Measurements from ENCODE around the gene GALNT16.

DNA sequence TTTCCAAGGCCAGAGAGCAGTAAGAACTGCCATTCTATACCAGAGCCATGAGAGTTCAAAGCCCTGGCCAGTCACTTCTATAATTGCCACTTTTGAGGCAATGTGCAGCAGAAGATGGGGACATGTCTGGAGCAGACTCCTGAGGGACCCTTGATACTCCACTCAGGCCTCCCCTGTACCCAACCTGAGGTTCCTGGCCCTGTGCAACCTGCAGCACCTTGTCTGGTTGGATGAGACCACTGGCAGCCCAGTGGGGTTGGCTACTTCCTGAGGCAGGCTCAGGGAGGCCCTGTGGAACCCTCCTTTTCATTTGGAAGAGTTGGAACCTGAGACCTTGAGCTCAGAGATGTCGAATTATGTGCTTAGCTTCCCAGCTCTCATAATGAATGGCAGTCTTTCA lies 54.4 kb downstream of the GALNT16 start:
- no peak for TF ChIP-seq EZH2 (IDR thresholded peaks at IDR 0.05; ENCODE audit: insufficient read depth, low read length)
- TF ChIP-seq, protein P1, sequence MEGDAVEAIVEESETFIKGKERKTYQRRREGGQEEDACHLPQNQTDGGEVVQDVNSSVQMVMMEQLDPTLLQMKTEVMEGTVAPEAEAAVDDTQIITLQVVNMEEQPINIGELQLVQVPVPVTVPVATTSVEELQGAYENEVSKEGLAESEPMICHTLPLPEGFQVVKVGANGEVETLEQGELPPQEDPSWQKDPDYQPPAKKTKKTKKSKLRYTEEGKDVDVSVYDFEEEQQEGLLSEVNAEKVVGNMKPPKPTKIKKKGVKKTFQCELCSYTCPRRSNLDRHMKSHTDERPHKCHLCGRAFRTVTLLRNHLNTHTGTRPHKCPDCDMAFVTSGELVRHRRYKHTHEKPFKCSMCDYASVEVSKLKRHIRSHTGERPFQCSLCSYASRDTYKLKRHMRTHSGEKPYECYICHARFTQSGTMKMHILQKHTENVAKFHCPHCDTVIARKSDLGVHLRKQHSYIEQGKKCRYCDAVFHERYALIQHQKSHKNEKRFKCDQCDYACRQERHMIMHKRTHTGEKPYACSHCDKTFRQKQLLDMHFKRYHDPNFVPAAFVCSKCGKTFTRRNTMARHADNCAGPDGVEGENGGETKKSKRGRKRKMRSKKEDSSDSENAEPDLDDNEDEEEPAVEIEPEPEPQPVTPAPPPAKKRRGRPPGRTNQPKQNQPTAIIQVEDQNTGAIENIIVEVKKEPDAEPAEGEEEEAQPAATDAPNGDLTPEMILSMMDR (IDR thresholded peaks at IDR 0.05; ENCODE audit: insufficient read depth, low read depth, low read length): no peak

Measured in astrocyte (in vitro differentiated cells and primary cell).